Measurements from ENCODE around the gene SRGAP3.

SRGAP3 gene

DNA sequence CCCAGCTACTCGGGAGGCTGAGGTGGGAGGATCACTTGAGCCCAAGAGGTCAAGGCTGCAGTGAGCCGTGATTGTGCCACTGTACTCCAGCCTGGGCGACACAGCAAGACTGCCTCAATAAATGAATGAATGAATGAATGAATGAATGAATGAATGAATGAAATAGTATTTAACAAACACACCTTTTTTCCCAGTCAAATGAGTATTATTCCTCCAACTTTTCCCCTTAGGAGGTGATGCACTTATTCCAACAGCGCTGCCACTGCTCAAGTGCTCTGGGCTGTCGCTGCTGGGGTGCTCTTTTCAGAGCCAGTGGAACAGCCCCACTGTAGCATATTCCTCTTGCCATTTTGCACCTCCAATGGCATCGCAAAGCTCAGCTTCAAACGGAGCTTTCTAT, 219.4 kb downstream of the SRGAP3 start:
- H3K9me3 Mint-ChIP-seq: no peaks in the 10 kb centered on the region
- H3K4me1 Mint-ChIP-seq (ENCODE audit: low read depth): no peaks in the 10 kb centered on the region
- H3K4me3 Mint-ChIP-seq: no peak overlapping the region
- no peak overlapping the region for H3K27ac Mint-ChIP-seq
- no peaks in the 10 kb centered on the region for H3K27me3 Mint-ChIP-seq (ENCODE audit: low read depth)
- DNase-seq (ENCODE audit: low spot score): no peak
- H3K36me3 Mint-ChIP-seq (ENCODE audit: low read depth): no peaks in the 10 kb centered on the region

- H3K27ac Mint-ChIP-seq: no peak overlapping the region
- H3K36me3 Mint-ChIP-seq (ENCODE audit: low read depth): no peaks in the 10 kb centered on the region
- no peak for DNase-seq (ENCODE audit: low spot score)
- no peaks in the 10 kb centered on the region for H3K27me3 Mint-ChIP-seq (ENCODE audit: low read depth)
- no peak overlapping the region for H3K4me3 Mint-ChIP-seq
- H3K4me1 Mint-ChIP-seq (ENCODE audit: low read depth): no peaks in the 10 kb centered on the region
- no peaks in the 10 kb centered on the region for H3K9me3 Mint-ChIP-seq
These were observed 221.3 kb downstream of the SRGAP3 start for GRCh38 chr3:9028134-9028533.

GRCh38 chr3:9026320-9027045, 223.0 kb downstream of the SRGAP3 start:
- no peak overlapping the region for H3K27ac Mint-ChIP-seq
- no peaks in the 10 kb centered on the region for H3K27me3 Mint-ChIP-seq (ENCODE audit: low read depth)
- no peaks in the 10 kb centered on the region for H3K36me3 Mint-ChIP-seq (ENCODE audit: low read depth)
- no peaks in the 10 kb centered on the region for H3K9me3 Mint-ChIP-seq
- no peaks in the 10 kb centered on the region for H3K4me1 Mint-ChIP-seq (ENCODE audit: low read depth)
- no peak overlapping the region for H3K4me3 Mint-ChIP-seq
- DNase-seq (ENCODE audit: low spot score): no peak

DNA sequence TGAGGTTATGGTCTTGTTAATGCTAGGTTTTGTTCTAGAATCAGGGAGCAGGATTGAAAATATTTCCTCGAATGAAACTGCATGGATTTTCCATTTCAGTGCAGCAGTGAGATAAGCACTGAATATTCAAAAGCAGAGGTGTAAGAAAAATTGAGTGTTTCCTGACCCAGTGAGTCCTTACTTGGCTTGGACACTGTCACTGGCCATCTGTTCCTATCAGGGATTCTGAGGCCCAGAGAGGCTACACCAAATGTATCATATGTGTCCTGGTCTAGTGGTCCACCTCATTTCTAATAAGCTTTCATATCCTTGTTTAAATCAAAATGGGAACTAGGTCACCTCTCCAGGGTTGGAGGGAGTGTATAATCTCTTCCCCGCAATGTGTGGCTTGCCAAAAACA, 225.1 kb downstream of the SRGAP3 start:
- no peaks in the 10 kb centered on the region for H3K9me3 Mint-ChIP-seq
- no peaks in the 10 kb centered on the region for H3K27me3 Mint-ChIP-seq (ENCODE audit: low read depth)
- no peaks in the 10 kb centered on the region for H3K36me3 Mint-ChIP-seq (ENCODE audit: low read depth)
- H3K4me1 Mint-ChIP-seq (ENCODE audit: low read depth): no peaks in the 10 kb centered on the region
- no peak overlapping the region for H3K4me3 Mint-ChIP-seq
- DNase-seq (ENCODE audit: low spot score): no peak
- H3K27ac Mint-ChIP-seq: no peak overlapping the region

DNA sequence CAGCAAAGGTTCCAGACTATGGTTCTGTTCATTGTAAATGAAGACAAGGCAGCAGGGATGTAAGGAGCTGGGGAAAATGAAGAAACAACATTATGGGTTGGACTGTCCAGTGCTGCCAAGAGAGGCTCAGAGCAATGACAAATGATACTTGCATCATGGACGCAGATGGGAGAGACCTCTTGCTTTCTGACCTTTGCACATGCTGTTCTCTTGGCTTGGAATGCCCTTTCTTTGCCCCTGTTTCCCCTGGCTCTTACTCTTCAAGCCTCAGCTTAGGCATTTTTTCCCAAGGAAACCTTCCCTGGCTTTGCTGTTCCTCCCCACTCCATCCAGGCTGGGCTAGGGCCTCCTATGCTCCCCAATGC, 226.2 kb downstream of the SRGAP3 start:
- Mint-ChIP-seq H3K36me3 (ENCODE audit: low read depth) (no peaks in the 10 kb centered on the region), H3K27ac (no peak overlapping the region), H3K9me3 (no peaks in the 10 kb centered on the region), H3K4me3 (no peak overlapping the region), H3K4me1 (ENCODE audit: low read depth) (no peaks in the 10 kb centered on the region), H3K27me3 (ENCODE audit: low read depth) (no peaks in the 10 kb centered on the region)
- no peak for DNase-seq (ENCODE audit: low spot score)

- Mint-ChIP-seq H3K27ac (no peak overlapping the region), H3K4me3 (no peak overlapping the region), H3K9me3 (no peaks in the 10 kb centered on the region), H3K4me1 (ENCODE audit: low read depth) (no peaks in the 10 kb centered on the region), H3K36me3 (ENCODE audit: low read depth) (no peaks in the 10 kb centered on the region), H3K27me3 (ENCODE audit: low read depth) (peaks cover 2% of the 10 kb centered on the region)
- DNase-seq (ENCODE audit: low spot score): no peak
These were observed 226.9 kb downstream of the SRGAP3 start for GRCh38 chr3:9022305-9023225.

DNA sequence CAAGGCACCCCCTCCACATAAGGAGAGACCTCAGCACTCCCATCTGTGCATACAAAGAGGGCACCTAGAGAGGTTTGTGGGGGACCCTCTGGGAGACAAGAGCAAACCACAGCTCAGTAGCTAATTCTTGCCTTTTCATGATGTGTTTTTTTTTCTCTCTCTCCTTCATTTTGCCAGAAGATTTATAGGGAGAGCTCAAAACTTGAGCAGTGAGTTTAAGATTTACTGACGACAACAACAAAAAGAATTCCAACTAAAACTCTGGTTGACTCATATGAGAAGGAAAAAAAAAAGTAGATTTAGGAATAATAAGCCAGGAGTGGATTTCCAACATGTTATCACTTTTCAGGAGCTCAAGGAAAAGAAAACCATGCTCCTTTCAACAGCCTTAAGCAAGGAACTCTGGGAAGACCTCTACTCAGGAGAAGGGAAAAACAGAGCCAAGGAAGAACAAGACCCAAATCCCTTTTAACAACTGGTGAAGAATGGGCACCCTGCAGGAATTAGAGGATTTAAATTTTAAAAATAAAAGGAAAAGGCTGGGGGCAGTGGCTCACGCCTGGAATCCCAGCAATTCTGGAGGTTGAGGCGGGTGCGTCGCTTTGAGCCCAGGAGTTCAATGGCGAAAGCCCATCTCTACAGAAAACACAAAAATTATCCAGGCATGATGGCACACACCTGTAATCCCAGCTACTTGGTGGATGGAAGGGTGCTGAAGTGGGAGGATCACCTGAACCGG, 228.0 kb downstream of the SRGAP3 start:
- no peaks in the 10 kb centered on the region for H3K4me1 Mint-ChIP-seq (ENCODE audit: low read depth)
- no peak overlapping the region for H3K27ac Mint-ChIP-seq
- no peak overlapping the region for H3K4me3 Mint-ChIP-seq
- no peak for DNase-seq (ENCODE audit: low spot score)
- peaks cover 2% of the 10 kb centered on the region for H3K27me3 Mint-ChIP-seq (ENCODE audit: low read depth)
- no peaks in the 10 kb centered on the region for H3K36me3 Mint-ChIP-seq (ENCODE audit: low read depth)
- H3K9me3 Mint-ChIP-seq: no peaks in the 10 kb centered on the region

DNA sequence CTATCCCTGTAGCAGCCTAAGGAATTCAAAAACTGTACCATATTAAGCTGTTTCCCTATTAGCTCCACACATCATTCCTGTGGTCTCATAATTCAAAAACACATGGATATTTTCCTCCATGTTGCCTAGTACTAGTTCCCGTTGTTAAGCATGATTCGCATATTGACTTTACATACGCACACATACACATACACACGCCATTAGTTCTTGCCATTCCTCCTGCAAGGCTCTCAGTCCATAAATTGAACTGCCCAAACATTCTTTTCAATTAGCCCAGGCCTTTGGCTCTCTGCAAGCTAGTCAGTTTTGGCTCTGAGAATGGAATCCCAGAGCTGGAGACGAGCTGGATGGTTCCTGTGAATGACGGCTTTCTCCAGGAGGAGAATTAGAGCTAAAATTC, 229.0 kb downstream of the SRGAP3 start:
- H3K27ac Mint-ChIP-seq: no peak overlapping the region
- no peak overlapping the region for H3K4me3 Mint-ChIP-seq
- no peaks in the 10 kb centered on the region for H3K36me3 Mint-ChIP-seq (ENCODE audit: low read depth)
- no peak for DNase-seq (ENCODE audit: low spot score)
- H3K4me1 Mint-ChIP-seq (ENCODE audit: low read depth): no peaks in the 10 kb centered on the region
- no peaks in the 10 kb centered on the region for H3K9me3 Mint-ChIP-seq
- peaks cover 2% of the 10 kb centered on the region for H3K27me3 Mint-ChIP-seq (ENCODE audit: low read depth)

DNA sequence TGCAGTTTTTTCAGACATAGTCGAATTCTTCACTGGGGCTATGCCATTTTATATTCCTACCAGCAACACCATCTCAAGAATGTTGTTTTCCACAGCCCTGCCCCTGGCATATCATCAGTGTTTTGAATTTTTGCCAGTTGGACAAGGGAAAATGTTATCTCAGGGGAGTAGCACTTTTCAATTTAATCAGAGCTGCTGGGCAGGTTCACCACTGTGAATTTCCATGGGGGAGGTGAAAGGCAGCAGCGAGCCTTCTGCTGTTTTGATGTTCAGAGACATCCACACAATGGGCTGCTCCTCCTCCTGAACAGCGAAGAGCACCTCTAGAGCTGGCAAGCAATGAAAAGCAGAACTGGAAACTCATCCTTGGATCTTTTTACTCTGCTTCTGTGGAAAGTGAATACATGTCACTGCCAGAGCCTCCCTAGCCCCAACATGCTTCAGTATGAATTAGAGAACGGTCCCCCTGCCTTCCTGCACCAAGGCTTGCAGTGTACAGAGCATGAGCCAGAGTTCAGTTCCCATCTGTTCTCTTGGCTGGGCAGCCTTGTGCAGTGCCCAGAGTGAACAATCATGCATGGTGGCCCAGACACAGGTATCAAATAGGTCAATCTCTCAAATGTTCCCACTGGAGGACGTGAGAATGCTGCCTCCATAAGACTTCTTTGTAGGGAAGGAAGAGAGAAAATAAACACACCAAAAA, 230.0 kb downstream of the SRGAP3 start:
- no peak overlapping the region for H3K4me3 Mint-ChIP-seq
- no peaks in the 10 kb centered on the region for H3K9me3 Mint-ChIP-seq

DNA sequence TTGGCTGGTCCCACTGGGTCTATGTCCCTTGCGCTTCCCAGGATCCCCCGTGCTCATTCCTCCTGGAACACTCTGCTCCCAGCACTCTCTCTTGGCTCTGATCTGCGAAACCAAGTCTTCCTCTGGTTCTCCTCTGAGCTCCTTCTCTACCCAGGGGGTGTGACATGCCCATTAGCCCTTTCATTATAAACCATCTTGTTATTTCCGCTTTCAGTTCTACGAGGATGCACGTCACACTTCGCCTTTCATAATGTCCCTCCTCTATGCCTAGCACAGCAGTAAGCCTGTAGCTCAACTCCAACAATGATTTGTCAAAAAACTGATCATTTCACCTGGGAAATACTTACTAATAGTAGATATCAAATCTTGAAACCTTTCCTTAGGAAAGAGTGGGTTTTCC, 234.2 kb downstream of the SRGAP3 start:
- no peaks in the 10 kb centered on the region for H3K36me3 Mint-ChIP-seq (ENCODE audit: low read depth)
- no peak for DNase-seq (ENCODE audit: low spot score)
- H3K4me1 Mint-ChIP-seq (ENCODE audit: low read depth): peaks cover 2% of the 10 kb centered on the region
- peaks cover 2% of the 10 kb centered on the region for H3K27me3 Mint-ChIP-seq (ENCODE audit: low read depth)
- H3K9me3 Mint-ChIP-seq: no peaks in the 10 kb centered on the region
- no peak overlapping the region for H3K27ac Mint-ChIP-seq
- no peak overlapping the region for H3K4me3 Mint-ChIP-seq

More for the DNA sequence above, 230.0 kb downstream of the SRGAP3 start:
- Mint-ChIP-seq H3K27ac (no peak overlapping the region), H3K4me1 (ENCODE audit: low read depth) (no peaks in the 10 kb centered on the region), H3K27me3 (ENCODE audit: low read depth) (peaks cover 2% of the 10 kb centered on the region), H3K36me3 (ENCODE audit: low read depth) (no peaks in the 10 kb centered on the region)
- DNase-seq (ENCODE audit: low spot score): no peak

DNA sequence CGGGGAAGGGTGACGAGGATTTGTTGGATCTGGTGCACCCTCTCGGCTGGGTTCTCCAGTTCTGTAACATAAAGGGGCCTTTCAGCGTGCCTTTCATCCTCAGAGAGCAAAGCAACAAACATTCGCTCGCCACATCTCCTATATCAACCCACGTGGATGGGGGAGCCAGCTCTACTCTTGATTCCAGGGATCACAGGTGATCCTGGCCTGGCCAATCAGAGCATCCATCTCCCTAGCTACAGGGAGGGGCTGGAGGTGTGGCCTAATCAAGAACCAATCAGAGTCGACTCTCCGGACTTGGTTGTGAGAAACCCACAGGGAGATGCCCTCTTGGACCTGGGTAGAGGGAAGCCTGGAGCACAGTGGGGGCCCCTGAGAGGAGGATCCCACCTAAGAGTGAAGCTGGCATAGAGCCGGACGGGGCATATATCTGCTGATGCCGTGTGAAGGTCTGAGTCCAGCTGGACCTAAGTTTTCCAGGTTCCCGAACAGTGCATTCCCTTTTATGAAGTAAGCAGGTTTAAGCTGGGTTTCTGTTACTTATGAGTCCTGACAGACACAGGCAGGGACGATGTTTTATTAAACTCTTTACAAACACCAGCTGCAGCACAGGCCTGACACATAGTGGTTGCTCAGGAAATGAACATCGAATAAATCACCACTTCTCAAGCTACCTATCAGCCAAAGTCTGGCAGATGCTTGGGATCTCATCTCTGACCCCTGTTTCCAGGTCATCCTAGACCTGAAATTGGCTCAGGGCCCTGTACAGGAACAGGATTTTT, 235.5 kb downstream of the SRGAP3 start:
- no peaks in the 10 kb centered on the region for H3K9me3 Mint-ChIP-seq
- H3K4me1 Mint-ChIP-seq (ENCODE audit: low read depth): peaks cover 2% of the 10 kb centered on the region
- H3K4me3 Mint-ChIP-seq: no peak overlapping the region
- DNase-seq (ENCODE audit: low spot score): no peak
- no peaks in the 10 kb centered on the region for H3K36me3 Mint-ChIP-seq (ENCODE audit: low read depth)
- no peak overlapping the region for H3K27ac Mint-ChIP-seq
- H3K27me3 Mint-ChIP-seq (ENCODE audit: low read depth): peaks cover 2% of the 10 kb centered on the region

GRCh38 chr3:9012521-9012920, 236.9 kb downstream of the SRGAP3 start:
- no peaks in the 10 kb centered on the region for H3K36me3 Mint-ChIP-seq (ENCODE audit: low read depth)
- no peak overlapping the region for H3K4me3 Mint-ChIP-seq
- DNase-seq (ENCODE audit: low spot score): no peak
- H3K27ac Mint-ChIP-seq: no peak overlapping the region
- H3K27me3 Mint-ChIP-seq (ENCODE audit: low read depth): no peaks in the 10 kb centered on the region
- H3K4me1 Mint-ChIP-seq (ENCODE audit: low read depth): peaks cover 2% of the 10 kb centered on the region
- no peaks in the 10 kb centered on the region for H3K9me3 Mint-ChIP-seq

DNA sequence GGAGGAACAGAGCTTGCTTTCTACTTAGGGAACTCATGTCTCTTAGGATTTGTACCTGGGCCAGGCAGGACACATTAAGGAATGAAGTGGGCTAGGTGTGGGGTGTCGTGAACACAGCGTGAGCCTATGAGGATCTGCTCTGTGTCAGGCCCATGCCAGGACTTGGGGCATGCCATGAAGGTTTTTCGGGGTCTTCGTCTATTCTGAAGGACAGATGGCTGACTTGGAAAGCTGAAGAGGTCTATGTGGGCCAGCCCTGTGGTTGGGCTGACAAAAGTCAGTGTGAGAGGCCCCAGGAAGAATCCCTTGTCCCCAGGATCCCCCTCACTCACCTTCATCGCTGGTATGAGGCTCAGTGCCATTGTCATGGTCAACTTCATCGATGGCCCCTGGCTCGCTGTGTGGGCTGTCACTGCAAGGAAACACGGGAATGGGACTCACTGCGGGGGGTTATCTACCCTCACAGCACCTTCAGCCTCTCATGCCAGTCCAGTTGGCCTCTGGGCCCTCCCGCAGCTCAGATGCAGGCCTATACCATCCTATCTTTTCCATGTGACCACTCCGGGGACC, 239.4 kb downstream of the SRGAP3 start:
- DNase-seq (ENCODE audit: low spot score): no peak
- Mint-ChIP-seq H3K9me3 (no peaks in the 10 kb centered on the region), H3K4me3 (no peak overlapping the region), H3K27ac (no peak overlapping the region), H3K4me1 (ENCODE audit: low read depth) (peaks cover 2% of the 10 kb centered on the region), H3K36me3 (ENCODE audit: low read depth) (no peaks in the 10 kb centered on the region), H3K27me3 (ENCODE audit: low read depth) (no peaks in the 10 kb centered on the region)

Data from T-helper 2 cell treated with Interferon-gamma antibody and Interleukin-4, amounts not matched to agents 5 μg/mL and 100 μg/mL, for 36 hours (primary cell).